HepG2 (cell line): Measurements from ENCODE around the gene FUT6. TPM values are rescaled to one million over a fixed set of nuclear protein-coding genes. Genes with fewer than 3 reads are reported as not detected.

Experiments used
- CENPX ChIP-seq: sonication (generic); formaldehyde crosslinking; IDR thresholded peaks from 2 replicates; pipeline ENCODE4 v1.9.0; 2021; ENCODE audit warnings: mild to moderate bottlenecking, missing genetic modification reagents, moderate library complexity
- EP300 ChIP-seq, 3 experiments: sonication (generic) in 1 of 3; formaldehyde crosslinking in 1 of 3; IDR thresholded peaks; 2 replicates each; pipeline versions ENCODE4 v1.5.1 to v1.6.1; 2011 to 2020; ENCODE audit warnings: low read depth in 2 of 3, low read length in 2 of 3, borderline replicate concordance in 1 of 3, improper control_type of control experiment in 1 of 3, mild to moderate bottlenecking in 1 of 3, missing genetic modification reagents in 1 of 3, moderate library complexity in 1 of 3
- ESRRA ChIP-seq: sonication (generic); formaldehyde crosslinking; IDR thresholded peaks from 2 replicates; pipeline ENCODE4 v1.5.1; 2020; ENCODE audit warnings: mild to moderate bottlenecking, low read depth, missing genetic modification reagents
- FOXK1 ChIP-seq: sonication (generic); formaldehyde crosslinking; IDR thresholded peaks from 2 replicates; pipeline ENCODE4 v1.4.0; 2020; ENCODE audit warnings: low read depth, missing genetic modification reagents, borderline replicate concordance
- HDAC2 ChIP-seq: sonication (generic); formaldehyde crosslinking; IDR thresholded peaks from 2 replicates; pipeline ENCODE4 v1.4.0; 2020; ENCODE audit warnings: missing genetic modification reagents
- HOXA9 ChIP-seq: sonication (generic); formaldehyde crosslinking; IDR thresholded peaks from 2 replicates; pipeline ENCODE4 v1.8.1; 2022; ENCODE audit warnings: missing genetic modification reagents, mild to moderate bottlenecking, moderate library complexity, borderline replicate concordance
- KDM2A ChIP-seq: sonication (generic); formaldehyde crosslinking; IDR thresholded peaks from 2 replicates; pipeline ENCODE4 v1.4.0; 2020; ENCODE audit warnings: low read depth, missing genetic modification reagents, borderline replicate concordance
- KLF6 ChIP-seq: IDR thresholded peaks from 2 replicates; pipeline ENCODE4 v1.8.0; 2016; ENCODE audit warnings: missing biosample characterization, missing genetic modification reagents
- MAX ChIP-seq: IDR thresholded peaks from 2 replicates; pipeline ENCODE4 v1.6.1; 2012; ENCODE audit warnings: inconsistent platforms
- MAZ ChIP-seq, 2 experiments: sonication (generic) in 1 of 2; formaldehyde crosslinking in 1 of 2; IDR thresholded peaks; 2 replicates each; pipeline versions ENCODE4 v1.5.0 to v1.6.1; 2012 to 2020; ENCODE audit warnings: low read depth in 2 of 2, mild to moderate bottlenecking in 2 of 2, borderline replicate concordance in 1 of 2, improper control_type of control experiment in 1 of 2, low read length in 1 of 2, missing genetic modification reagents in 1 of 2, moderate library complexity in 1 of 2
- NR2C2 ChIP-seq: sonication (generic); formaldehyde crosslinking; IDR thresholded peaks from 2 replicates; pipeline ENCODE4 v1.4.0; 2020; ENCODE audit warnings: missing genetic modification reagents, mild to moderate bottlenecking, moderate library complexity, borderline replicate concordance
- NRL ChIP-seq: sonication (generic); formaldehyde crosslinking; IDR thresholded peaks from 2 replicates; pipeline ENCODE4 v1.5.0; 2020; ENCODE audit warnings: missing genetic modification reagents, mild to moderate bottlenecking, moderate library complexity, borderline replicate concordance
- SNAI1 ChIP-seq: sonication (generic); formaldehyde crosslinking; IDR thresholded peaks from 2 replicates; pipeline ENCODE4 v1.5.0; 2020; ENCODE audit warnings: mild to moderate bottlenecking, missing genetic modification reagents, borderline replicate concordance
- SP4 ChIP-seq: sonication (generic); formaldehyde crosslinking; IDR thresholded peaks from 2 replicates; pipeline ENCODE4 v1.8.1; 2023; ENCODE audit warnings: mild to moderate bottlenecking, missing genetic modification reagents
- TGIF2 ChIP-seq: IDR thresholded peaks from 2 replicates; pipeline ENCODE4 v1.6.1; 2016; ENCODE audit warnings: control low read depth, missing compliant biosample characterization
- TP53 ChIP-seq: sonication (generic); formaldehyde crosslinking; conservative IDR thresholded peaks from 2 replicates; pipeline ENCODE4 v1.4.0; 2020; ENCODE audit warnings: missing genetic modification reagents
- ZBTB3 ChIP-seq: sonication (generic); formaldehyde crosslinking; IDR thresholded peaks from 2 replicates; pipeline ENCODE4 v1.4.0; 2020; ENCODE audit warnings: low read depth, mild to moderate bottlenecking, moderate library complexity, missing genetic modification reagents, borderline replicate concordance
- ZBTB7B ChIP-seq: sonication (generic); formaldehyde crosslinking; IDR thresholded peaks from 2 replicates; pipeline ENCODE4 v1.4.0; 2020; ENCODE audit warnings: missing genetic modification reagents
- ZNF17 ChIP-seq: sonication (generic); formaldehyde crosslinking; IDR thresholded peaks from 2 replicates; pipeline ENCODE4 v1.5.0; 2020; ENCODE audit warnings: mild to moderate bottlenecking, missing genetic modification reagents
- ZNF44 ChIP-seq: sonication (generic); formaldehyde crosslinking; IDR thresholded peaks from 2 replicates; pipeline ENCODE4 v1.5.1; 2020; ENCODE audit warnings: mild to moderate bottlenecking, missing genetic modification reagents
- ZNF652 ChIP-seq: IDR thresholded peaks from 2 replicates; pipeline ENCODE4 v1.6.1; 2016; ENCODE audit warnings: low read depth, borderline replicate concordance
- ZNF7 ChIP-seq: IDR thresholded peaks from 2 replicates; pipeline ENCODE4 v1.6.1; 2016; ENCODE audit warnings: missing biosample characterization, missing genetic modification reagents
- ZNF746 ChIP-seq: sonication (generic); formaldehyde crosslinking; IDR thresholded peaks from 2 replicates; pipeline ENCODE4 v1.8.0; 2022; ENCODE audit warnings: mild to moderate bottlenecking, missing genetic modification reagents
- ZNF788 ChIP-seq: sonication (generic); formaldehyde crosslinking; IDR thresholded peaks from 2 replicates; pipeline ENCODE4 v1.5.0; 2020; ENCODE audit warnings: mild to moderate bottlenecking, missing genetic modification reagents, borderline replicate concordance
- ZSCAN12 ChIP-seq: sonication (generic); formaldehyde crosslinking; IDR thresholded peaks from 2 replicates; pipeline ENCODE4 v1.9.0; 2021; ENCODE audit warnings: mild to moderate bottlenecking, missing genetic modification reagents
- polyA plus RNA-seq, 8 experiments: library from polyadenylated mRNA; depleted of rRNA in 3 of 8; stranded (reverse) in 7 of 8; unstranded in 1 of 8; fragments of >200 nt; fragmentation: Illumina TruSeq in 4 of 8; extraction: Trizol in 4 of 8; gene quantifications; 2 replicates each; pipeline versions ENCODE4 v1.2.1 to v1.2.3, GENCODE V29; 2011 to 2016; ENCODE audit warnings: low read depth in 4 of 8, missing spikeins in 1 of 8, mixed read lengths in 1 of 8; ENCODE audit not compliant: insufficient read depth in 1 of 8
- total RNA-seq, 5 experiments: library from RNA; depleted of rRNA; stranded (reverse); fragments of >200 nt; fragmentation: Illumina TruSeq; extraction: Trizol; gene quantifications; 2 replicates each; pipeline ENCODE4 v1.2.3, GENCODE V29; 2016; ENCODE audit warnings: low read depth in 1 of 5
- TF ChIP-seq, protein P1 (sequence below): sonication (generic); formaldehyde crosslinking; IDR thresholded peaks from 2 replicates; pipeline ENCODE4 v1.8.1; 2023; ENCODE audit warnings: mild to moderate bottlenecking, inconsistent platforms, moderate library complexity, missing genetic modification reagents, borderline replicate concordance

Gene FUT6
- total and polyA plus RNA-seq, 2 of the 13 experiments (the other 11 are each of a cell fraction or from before 2014, with no cell fraction given): 8.2 to 27.7 TPM

GRCh38 chr19:5799247-5800241, 40.0 kb downstream of the FUT6 start (continued):
- TF ChIP-seq HOXA9 (CRISPR knock-in tag): no peak
- TF ChIP-seq NR2C2 (CRISPR knock-in tag): peak; percentile 37
- peak; percentile 72 for TF ChIP-seq ZNF788
- no peak for TF ChIP-seq SNAI1 (CRISPR knock-in tag)
- no peak for TF ChIP-seq EP300 (IDR thresholded peaks at IDR 0.05; ENCODE audit: low read depth in 2 of 2, low read length in 2 of 2)
- TF ChIP-seq EP300 (CRISPR knock-in tag; IDR thresholded peaks at IDR 0.05; ENCODE audit: borderline replicate concordance): no peak
- no peak for TF ChIP-seq FOXK1
- TF ChIP-seq TGIF2 (CRISPR knock-in tag): no peak
- peak; percentile 39; the same call in 1 of the 2 replicates for TF ChIP-seq NRL
- 0 out of 2 replicates have a peak, but pooled peaks have one; percentile 29 for TF ChIP-seq HDAC2 (CRISPR knock-in tag)
- no peak for TF ChIP-seq ZBTB3 (CRISPR knock-in tag)
- TF ChIP-seq CENPX (CRISPR knock-in tag): no peak
- no peak for TF ChIP-seq KLF6 (CRISPR knock-in tag)
- no peak for TF ChIP-seq ZSCAN12
- no peak for TF ChIP-seq ESRRA (CRISPR knock-in tag)
- no peak for TF ChIP-seq ZNF44
- peak; percentile 82 for TF ChIP-seq MAX
- no peak for TF ChIP-seq ZNF652
- TF ChIP-seq ZNF7 (CRISPR knock-in tag): no peak
- TF ChIP-seq SP4 (CRISPR knock-in tag): no peak
- TF ChIP-seq KDM2A (CRISPR knock-in tag): no peak
- 0 out of 2 replicates have a peak, but pooled peaks have one; percentile 28 for TF ChIP-seq ZNF746 (CRISPR knock-in tag)
- TF ChIP-seq, protein P1, sequence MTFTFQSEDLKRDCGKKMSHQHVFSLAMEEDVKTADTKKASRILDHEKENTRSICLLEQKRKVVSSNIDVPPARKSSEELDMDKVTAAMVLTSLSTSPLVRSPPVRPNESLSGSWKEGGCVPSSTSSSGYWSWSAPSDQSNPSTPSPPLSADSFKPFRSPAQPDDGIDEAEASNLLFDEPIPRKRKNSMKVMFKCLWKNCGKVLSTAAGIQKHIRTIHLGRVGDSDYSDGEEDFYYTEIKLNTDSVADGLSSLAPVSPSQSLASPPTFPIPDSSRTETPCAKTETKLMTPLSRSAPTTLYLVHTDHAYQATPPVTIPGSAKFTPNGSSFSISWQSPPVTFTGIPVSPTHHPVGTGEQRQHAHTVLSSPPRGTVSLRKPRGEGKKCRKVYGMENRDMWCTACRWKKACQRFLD (CRISPR knock-in tag): no peak
- TF ChIP-seq ZNF17: no peak
- no peak for TF ChIP-seq TP53 (CRISPR knock-in tag)
- no peak for TF ChIP-seq ZBTB7B (CRISPR knock-in tag)
- TF ChIP-seq MAZ (IDR thresholded peaks at IDR 0.05; ENCODE audit: borderline replicate concordance, low read depth, low read length): no peak
- TF ChIP-seq MAZ (CRISPR knock-in tag; IDR thresholded peaks at IDR 0.05; ENCODE audit: low read depth): no peak
